ENCODE measurements around the gene HADHA. TPM values are rescaled to one million over a fixed set of nuclear protein-coding genes. Genes with fewer than 3 reads are reported as not detected.

Gene HADHA
- total and polyA plus RNA-seq, 2 donors (not counting 3 experiments of a cell fraction or from before 2014, with no cell fraction given), result 79.4 to 158 TPM

Other genes starting within 250 kb of the HADHA start
- 104 and 105 TPM in 2 replicates for gene RAB10, start 210.5 kb downstream of the HADHA start, total RNA-seq
- gene RAB10, start 210.5 kb downstream of the HADHA start, polyA plus RNA-seq, result 37.2 and 45.1 TPM in 2 replicates
- 3.1 and 4.5 TPM in 2 replicates for gene GAREM2, start 71.5 kb downstream of the HADHA start, total RNA-seq
- 3.7 TPM in 2 replicates for gene GAREM2, start 71.5 kb downstream of the HADHA start, polyA plus RNA-seq
- 85.6 and 100 TPM in 2 replicates for gene HADHB, start 307 bp upstream of the HADHA start, total RNA-seq
- gene HADHB, start 307 bp upstream of the HADHA start, polyA plus RNA-seq, result 69.7 and 92.9 TPM in 2 replicates
- 23.1 and 25.3 TPM in 2 replicates for gene SELENOI, start 101.5 kb upstream of the HADHA start, total RNA-seq
- 4.8 and 10.8 TPM in 2 replicates for gene SELENOI, start 101.5 kb upstream of the HADHA start, polyA plus RNA-seq
- gene ADGRF3, start 102.2 kb upstream of the HADHA start, total RNA-seq, result 0.18 and 0.73 TPM in 2 replicates
- gene ADGRF3, start 102.2 kb upstream of the HADHA start, polyA plus RNA-seq, result 0.21 and 0.30 TPM in 2 replicates
- gene DRC1, start 157.3 kb upstream of the HADHA start, total RNA-seq, result 0.21 and 0.44 TPM in 2 replicates
- not detected in 2 replicates for gene DRC1, start 157.3 kb upstream of the HADHA start, polyA plus RNA-seq
- 0.16 and 0.22 TPM in 2 replicates for gene OTOF, start 233.5 kb upstream of the HADHA start, total RNA-seq
- 0.05 and 0.06 TPM in 2 replicates for gene OTOF, start 233.5 kb upstream of the HADHA start, polyA plus RNA-seq